ENCODE measurements around the gene PARP14.
"Not testable (repeated sequence)": the region's sequence is repeated elsewhere in the genome, so short reads cannot be mapped to it uniquely, and the experiment has no call there.

Gene PARP14

DNA sequence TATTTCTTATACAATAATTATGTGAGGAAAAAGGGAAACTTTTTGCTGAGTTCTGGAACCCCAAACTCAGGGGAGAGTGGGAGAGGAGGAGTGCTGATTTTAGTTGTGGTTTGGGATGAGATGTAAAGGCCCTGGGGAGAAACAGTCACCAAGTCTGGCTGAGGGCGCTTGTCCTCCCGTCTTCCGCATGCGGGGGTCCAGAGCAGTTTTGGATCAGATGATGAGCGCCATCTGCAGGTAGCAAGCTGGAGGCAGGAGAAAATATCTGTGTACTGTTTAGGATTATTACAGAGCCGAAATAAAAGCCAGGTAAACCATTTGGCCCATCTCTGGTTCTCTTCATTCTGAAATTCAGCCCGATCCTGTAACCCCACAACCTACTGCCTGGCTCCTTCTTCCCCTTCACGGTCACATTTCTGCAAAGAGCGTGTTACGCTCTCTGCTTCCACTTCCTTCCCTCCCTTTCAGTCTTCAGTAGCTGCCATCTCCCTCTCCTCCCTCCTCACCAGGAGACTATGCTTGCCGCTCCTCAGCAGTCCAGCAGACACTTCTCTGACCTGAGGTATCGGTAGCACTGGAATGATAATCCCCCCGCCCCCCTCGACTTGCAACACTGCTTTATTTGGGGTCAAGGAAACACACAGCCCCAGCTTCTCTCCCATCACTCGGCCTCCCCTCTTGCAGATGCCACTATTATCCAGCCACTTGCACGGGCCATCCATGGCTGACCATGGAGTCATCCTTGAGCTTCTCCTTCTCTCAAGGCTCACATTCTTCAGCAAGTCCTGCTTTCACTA is 1.4 kb upstream of the PARP14 start:
- DNase-seq, result peak; percentile 80

DNA sequence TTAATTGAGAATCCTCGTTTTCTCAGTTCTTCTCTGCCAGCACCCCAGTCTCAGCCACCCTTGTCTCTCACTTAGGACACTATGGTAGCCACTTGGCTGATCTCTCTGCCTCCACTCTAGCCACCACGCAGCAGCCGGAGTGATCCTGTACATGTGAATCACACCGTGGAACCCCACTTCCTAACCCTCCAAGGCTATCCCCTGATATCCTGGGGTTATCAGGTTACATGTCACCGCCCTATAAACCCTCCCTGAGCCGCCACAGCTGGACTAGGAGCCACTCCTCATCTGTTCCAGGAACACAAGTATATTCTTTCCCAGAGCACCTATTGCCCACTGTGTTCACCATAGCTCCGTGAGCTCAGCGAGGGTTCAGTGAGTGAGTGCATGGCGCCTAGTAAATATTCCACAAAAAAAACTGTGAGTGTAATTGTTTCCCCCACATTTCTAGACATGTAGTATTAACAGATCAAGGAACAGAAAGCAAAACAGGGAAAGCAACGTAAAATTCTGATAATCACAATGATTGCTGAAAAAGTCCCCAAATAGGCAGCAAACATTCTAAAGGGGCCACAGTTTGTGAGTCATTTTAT is 661 bp upstream of the PARP14 start:
- no peak for DNase-seq

DNA sequence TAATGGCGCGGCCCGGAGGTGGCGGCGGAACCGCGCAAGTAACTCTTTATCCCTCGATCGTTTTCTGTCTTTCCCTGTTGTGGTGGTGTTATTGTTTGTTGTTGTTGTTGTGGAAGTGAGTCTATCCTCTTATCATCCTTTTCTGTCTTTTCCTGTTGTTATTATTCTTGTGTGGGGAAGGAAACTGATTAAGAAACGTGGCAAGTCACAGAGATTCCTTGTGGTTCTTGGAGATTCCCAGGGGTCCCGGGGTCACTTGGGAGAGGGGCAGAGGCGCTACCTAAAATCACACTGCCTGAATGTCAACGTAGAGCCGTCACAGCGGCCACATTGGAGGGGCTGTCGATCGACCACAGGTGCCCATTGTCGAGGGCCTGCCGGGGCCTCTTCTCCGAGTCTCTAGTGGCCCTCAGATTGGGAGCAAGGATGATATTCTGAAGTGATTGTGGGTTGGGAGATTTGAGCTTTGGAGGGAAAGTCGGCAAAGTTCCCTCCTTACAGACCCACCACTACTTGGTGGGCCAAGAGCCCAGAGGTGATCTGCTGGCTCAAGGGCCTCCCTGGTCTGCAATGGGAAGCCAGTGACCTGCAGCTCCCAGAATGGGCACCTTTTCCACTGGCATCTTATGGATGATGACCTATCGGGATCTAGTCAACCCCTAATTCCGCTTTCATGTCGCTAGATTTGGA is 790 bp downstream of the PARP14 start:
- no peak for DNase-seq

DNA sequence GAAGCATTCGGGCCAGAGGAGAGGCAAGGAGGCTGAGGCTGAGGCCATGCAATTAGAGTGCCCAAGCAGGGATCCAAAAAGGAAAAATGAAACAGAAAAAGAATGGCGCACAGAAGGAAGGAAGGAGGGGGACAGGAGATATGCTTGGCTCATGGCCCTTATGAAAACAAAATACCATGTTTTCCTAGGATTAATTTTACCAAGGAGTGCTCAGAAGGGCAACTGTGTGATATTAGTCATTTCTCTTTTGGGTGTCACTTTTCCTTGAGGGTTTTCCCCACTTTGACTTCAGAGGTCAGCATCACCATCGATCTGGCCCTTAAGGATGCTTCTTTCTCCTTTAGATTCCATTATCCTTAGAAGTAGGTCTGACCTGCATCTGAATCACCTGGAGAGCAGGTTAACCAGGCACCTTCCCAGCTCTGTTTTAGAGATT is 1.4 kb downstream of the PARP14 start:
- DNase-seq, result no peak

DNA sequence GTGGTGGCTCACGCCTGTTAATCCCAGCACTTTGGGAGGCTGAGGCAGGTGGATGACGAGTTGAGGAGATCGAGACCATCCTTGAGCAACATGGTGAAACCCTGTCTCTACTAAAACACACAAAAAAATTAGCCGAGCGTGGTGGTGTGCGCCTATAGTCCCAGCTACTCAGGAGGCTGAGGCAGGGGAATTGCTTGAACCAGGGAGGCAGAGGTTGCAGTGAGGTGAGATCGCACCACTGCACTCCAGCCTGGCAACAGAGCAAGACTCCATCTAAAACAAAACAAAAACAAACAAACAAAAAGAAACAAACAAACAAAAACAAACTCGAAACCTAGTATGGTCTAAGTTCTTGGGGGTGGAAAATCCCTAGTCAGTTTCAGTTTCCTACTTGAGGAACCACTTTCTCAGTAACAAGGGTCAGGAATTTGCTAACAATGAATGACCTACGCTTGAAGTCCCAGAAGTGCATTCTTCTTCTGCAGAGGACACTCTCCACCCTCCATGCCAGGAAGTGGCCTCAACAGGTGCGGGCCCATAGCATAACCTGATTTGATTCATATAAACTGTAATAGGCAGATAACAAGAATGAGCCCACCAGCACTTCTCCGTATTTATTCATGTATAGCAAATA is 2.3 kb downstream of the PARP14 start:
- not testable (repeated sequence) for DNase-seq

DNA sequence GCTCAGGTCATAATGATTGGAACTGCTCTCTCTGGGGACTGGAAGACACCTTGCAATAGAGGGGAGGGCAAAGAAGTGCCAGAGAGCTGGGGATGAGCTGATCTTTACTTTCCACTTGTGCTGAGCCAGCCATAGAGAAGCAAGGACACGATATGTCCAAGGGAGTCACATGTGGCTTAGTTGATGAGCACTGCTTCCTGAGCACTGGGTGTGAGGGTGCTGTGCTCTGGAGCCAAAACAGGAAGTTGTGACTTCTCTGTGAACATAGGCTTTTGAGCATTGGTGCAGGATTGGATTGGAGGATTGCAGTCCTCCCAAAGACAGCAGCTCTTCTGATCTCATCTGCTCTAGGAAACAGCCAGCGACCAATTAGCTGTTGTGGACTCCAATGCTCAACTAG is 6.7 kb downstream of the PARP14 start:
- DNase-seq, result no peak

- DNase-seq, result no peak
Observed at GRCh38 chr3:122688996-122689395, 8.4 kb downstream of the PARP14 start.

DNA sequence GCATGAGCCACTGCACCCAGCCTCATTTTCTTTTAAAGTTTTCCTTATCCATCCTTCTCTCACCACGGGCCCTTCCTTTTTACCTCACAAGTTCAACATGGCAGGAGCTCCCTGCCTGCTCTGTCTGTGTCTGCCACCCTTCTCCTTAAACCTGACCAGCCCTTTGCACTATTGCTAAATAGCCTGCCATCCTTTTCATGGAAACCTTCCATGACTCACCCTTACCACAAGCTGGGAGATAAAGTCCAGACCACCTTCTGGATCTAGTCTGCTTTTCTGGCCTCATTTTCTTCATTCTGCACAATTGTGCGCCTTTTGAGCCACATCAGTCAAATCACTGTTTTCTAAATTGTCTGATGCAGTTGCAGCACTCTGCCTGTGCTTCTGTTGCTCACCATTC is 8.9 kb downstream of the PARP14 start:
- DNase-seq, result no peak

- no peak for DNase-seq
Observed at GRCh38 chr3:122690096-122690495, 9.5 kb downstream of the PARP14 start.

DNA sequence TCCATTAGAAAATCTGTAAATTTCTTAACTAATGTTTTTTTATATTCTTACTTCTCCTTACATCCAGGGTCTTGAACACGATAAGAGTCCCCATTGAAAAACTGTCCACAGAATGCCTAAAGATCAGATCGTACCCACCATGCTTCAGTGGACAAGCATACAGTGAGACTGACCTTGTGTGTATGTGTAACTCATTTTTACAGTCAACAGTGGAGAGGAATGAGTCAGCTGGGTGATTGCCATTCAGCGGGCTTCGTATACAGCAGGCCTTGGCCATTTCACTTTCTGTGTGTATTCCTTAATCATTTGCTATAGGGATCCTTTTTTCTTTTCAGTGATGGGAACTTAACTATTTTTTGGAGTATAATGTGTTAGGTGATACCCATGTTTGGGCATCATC is 10.6 kb downstream of the PARP14 start:
- no peak for DNase-seq

DNA sequence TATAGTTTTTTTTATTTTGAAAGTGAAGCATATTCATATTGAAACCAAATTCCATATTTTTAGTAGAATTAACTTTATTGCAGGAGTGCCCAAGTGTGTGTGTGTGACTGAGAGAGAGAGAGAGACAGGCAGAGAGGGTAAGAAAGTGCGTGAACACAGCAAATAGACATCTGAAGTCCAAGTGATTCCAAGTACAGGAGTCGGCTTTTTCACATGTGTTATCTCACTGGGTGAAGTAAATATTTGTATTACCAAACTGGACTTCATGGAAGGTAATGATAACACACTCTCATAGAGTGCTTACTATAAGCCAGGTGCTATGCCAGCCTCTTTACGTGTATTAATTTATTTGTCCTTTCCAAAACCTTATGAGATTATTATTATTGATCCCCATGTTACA is 12.0 kb downstream of the PARP14 start:
- DNase-seq, result no peak

DNA sequence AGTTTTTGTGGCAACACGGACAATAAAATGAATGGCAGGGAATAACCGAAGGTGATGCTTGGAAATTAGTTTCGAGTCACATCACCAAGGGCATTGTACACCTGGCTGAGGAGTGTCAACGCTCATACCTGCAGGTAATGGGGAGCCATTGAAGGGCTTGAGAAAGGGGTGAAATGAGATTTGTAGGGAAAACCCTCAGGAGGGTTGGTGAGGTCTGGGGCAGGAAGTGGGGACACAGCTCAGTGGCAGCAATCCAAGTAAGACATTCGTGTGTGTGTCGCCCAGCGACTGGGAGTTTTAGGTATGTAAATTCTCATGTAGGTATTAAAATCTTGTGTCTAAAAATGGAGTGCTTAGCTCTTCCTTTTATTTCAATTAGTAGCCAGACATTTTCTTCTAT is 14.3 kb downstream of the PARP14 start:
- DNase-seq, result no peak

GRCh38 chr3:122695927-122696561 is 15.4 kb downstream of the PARP14 start:
- no peak for DNase-seq

DNA sequence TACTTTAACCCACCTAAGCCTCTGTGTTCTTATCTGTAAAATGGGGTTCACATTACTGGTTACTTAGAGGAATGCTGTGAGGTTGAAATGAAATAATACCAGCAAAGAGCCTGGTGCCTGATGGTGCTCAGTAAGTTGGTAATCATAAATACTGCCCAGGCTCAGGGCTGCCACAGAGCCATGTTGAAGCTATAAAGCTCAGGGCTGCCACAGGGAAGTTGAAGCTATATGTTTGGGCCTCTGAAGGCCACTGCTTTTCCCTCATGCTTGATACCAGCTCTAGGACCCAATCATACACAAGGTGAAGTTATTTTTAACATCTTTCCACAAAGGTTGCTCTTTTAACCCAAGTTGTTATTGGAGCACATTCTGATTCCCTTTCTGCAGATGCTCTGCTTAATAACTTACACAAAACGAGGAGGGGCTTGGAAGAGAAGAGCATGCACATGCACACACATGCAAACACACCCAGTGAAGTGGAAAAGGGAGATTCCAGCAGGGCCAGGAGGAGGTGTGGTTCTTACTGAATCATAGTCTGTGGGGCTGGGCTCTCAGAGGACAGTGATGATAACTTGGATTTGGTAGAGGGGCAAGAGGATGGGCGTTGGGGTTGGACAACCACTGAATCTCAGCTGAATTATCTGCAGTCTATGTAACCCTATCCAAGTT is 17.4 kb downstream of the PARP14 start:
- DNase-seq, result no peak

DNA sequence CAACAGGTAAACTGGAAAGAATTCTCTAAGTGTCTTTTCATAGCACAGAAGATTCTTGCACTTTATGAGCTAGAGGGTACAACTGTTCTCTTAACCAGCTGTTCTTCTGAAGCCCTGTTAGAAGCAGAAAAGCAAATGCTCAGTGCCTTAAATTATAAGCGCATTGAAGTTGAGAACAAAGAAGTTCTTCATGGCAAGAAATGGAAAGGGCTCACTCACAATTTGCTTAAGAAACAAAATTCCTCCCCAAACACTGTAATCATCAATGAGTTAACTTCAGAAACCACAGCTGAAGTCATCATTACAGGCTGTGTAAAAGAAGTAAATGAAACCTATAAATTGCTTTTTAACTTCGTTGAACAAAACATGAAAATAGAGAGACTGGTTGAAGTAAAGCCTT is 19.6 kb downstream of the PARP14 start:
- DNase-seq, result no peak

GRCh38 chr3:122705379-122705778 is 24.7 kb downstream of the PARP14 start:
- DNase-seq, result no peak

DNA sequence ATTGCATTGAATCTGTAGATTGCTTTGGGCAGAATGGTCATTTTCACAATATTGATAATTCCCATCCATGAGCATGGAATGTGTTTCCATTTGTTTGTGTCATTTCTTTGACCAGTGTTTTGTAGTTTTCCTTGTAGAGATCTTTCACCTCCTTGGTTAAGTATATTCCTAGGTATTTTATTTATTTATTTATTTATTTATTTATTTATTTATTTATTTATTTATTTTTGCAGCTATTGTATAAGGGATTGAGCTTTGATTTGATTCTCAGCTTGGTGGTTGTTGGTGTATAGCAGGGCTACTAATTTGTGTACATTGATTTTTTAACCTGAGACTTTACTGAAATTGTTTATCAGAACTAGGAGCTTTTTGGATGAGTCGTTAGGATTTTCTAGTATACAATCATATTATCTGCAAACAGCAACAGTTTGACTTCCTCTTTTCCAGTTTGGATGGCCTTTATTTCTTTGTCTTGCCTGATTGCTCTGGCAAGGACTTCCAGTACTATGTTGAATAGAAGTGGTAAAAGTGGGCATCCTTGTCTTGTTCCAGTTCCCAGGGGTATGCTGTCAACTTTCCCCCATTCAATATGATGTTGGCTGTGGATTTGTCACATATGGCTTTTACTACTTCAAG is 30.1 kb downstream of the PARP14 start:
- not testable (repeated sequence) for DNase-seq

DNA sequence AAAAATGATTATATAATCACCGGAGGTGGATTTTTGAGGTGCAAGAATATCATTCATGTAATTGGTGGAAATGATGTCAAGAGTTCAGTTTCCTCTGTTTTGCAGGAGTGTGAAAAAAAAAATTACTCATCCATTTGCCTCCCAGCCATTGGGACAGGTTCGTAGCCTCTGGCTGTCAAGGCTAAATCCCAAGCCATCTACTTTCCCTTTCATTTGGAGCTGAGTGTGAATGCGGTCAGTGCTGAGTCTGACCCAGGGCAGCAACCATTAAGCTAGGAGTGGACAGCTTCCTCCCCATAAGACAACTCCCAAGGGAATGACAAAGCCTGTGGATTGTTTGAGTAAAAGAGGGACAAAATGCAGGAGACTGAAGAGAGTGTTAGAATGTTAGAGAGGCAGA is 33.6 kb downstream of the PARP14 start:
- no peak for DNase-seq

DNA sequence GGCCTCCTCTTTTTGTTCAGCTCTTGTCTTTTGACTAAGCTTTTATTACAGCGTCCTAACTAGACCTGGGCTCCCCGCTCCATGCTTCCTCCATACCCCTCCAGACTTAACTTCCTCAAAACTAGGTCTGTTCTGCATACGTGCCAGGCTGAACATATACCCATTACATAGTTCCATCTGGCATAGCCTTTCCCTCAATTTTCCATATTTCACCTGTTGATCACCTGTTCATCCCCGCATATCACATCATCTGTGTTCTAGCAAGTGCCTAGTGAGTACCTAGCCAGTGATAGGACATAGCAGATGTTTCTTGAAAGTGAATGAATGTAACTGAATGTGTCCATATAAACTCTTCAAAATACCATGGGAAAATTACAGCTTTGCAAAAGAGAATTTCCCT is 36.0 kb downstream of the PARP14 start:
- no peak for DNase-seq

- no peak for DNase-seq
Observed at GRCh38 chr3:122719273-122719921, 38.8 kb downstream of the PARP14 start.

DNA sequence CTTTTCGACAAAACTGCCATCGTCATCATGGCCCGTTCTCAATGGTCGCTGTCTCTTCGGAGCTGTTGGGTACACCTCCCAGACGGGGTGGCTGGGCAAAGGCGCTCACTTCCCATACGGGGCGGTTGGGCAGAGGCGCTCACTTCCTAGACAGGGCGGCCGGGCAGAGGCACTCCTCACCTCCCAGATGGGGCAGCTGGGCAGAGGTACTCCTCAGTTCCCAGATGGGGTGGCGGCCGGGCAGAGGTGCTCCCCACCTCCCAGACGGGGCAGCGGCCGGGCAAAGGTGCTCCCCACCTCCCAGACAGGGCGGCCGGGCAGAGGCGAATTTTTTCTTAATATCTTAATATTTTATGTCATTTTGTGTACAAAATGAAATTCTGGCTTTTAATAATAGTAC is 44.5 kb downstream of the PARP14 start:
- no peak for DNase-seq

DNA sequence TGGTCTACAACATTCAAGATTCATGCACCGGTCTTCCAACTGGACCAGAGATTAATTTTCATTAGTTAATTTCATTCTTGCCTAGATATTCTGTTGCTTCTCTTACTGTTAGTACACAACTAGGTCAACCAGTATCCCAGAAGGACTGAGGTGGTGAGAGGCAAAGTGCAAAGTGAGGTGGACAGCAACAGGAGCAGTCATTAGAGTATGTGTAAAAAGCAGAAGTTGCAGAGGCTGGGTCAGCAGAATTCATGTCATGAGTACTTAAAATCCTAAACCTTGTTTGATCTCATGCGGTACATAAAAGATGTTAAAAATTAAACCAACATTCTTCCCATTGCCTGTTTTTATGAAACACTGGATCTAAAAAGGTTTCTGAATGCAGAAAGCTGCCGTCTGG is 46.7 kb downstream of the PARP14 start:
- no peak for DNase-seq
